ENCODE measurements around the gene EFNB3.

EFNB3 gene

DNA sequence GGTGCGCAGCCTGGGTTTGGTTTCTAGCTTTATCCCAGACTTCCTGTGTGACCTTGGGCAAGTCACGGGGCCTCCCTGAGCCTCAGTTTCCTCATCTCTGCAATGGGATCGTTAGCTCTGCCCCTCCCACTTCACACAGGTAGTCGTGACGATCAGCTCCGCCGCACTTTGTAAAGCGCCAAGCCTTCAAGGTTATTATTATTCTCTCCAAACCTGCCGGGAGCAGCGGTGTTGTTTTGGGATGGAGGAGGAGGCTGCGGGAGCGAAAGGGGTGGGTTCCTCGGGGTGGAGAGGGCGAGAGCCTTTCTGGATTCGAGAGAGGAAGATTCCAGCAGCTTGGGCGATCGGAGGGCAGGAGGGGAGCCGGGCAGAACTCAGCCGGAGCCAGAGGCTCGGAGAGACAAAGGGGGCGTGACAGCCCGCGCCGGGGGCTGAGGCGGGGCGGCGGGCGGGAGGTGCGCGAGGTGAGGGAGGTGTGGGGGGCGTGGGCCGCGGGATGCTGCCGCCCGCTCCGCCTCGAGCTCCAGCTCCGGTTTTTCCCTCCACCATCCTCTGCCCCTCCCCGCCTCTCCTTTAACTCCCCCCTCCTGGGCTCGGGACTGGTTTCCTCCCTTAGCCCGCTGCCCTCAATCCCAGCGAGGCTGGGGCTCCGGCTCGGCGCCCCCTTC is at the start of gene EFNB3:
EFNB3 (plus strand) TSS at position 602 of the 668 bp plus-strand sequence. CDS start 397 bp downstream, outside the sequence.
- in situ Hi-C loops (cut with MboI; ENCODE audit: low sequenced_read_pairs, unreplicated experiment), result no loop called here

DNA sequence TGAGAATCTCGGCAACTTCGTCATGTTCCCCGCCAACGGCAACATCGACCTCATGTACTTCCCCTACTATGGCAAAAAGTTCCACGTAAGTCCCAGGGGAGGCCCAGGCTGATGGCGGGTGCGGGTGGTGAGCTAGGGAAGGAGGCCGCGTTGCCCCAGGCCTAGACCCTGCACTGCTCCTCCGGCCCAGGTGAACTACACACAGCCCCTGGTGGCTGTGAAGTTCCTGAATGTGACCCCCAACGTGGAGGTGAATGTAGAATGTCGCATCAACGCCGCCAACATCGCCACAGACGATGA is 49.5 kb upstream of the EFNB3 start:
- TF ChIP-seq, protein P1, sequence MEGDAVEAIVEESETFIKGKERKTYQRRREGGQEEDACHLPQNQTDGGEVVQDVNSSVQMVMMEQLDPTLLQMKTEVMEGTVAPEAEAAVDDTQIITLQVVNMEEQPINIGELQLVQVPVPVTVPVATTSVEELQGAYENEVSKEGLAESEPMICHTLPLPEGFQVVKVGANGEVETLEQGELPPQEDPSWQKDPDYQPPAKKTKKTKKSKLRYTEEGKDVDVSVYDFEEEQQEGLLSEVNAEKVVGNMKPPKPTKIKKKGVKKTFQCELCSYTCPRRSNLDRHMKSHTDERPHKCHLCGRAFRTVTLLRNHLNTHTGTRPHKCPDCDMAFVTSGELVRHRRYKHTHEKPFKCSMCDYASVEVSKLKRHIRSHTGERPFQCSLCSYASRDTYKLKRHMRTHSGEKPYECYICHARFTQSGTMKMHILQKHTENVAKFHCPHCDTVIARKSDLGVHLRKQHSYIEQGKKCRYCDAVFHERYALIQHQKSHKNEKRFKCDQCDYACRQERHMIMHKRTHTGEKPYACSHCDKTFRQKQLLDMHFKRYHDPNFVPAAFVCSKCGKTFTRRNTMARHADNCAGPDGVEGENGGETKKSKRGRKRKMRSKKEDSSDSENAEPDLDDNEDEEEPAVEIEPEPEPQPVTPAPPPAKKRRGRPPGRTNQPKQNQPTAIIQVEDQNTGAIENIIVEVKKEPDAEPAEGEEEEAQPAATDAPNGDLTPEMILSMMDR (IDR thresholded peaks at IDR 0.05; ENCODE audit: borderline replicate concordance, control extremely low read depth, extremely low read depth, insufficient read depth, missing control alignments), result no peak
- DNase-seq (ENCODE audit: low spot score), result no peak
- in situ Hi-C loops (cut with MboI; ENCODE audit: low sequenced_read_pairs, unreplicated experiment), result no loop called here

More for the DNA sequence above, at the start of gene EFNB3:
- no peak for DNase-seq (ENCODE audit: low spot score)
- TF ChIP-seq, protein P1 (IDR thresholded peaks at IDR 0.05; ENCODE audit: borderline replicate concordance, control extremely low read depth, extremely low read depth, insufficient read depth, missing control alignments), result no peak

DNA sequence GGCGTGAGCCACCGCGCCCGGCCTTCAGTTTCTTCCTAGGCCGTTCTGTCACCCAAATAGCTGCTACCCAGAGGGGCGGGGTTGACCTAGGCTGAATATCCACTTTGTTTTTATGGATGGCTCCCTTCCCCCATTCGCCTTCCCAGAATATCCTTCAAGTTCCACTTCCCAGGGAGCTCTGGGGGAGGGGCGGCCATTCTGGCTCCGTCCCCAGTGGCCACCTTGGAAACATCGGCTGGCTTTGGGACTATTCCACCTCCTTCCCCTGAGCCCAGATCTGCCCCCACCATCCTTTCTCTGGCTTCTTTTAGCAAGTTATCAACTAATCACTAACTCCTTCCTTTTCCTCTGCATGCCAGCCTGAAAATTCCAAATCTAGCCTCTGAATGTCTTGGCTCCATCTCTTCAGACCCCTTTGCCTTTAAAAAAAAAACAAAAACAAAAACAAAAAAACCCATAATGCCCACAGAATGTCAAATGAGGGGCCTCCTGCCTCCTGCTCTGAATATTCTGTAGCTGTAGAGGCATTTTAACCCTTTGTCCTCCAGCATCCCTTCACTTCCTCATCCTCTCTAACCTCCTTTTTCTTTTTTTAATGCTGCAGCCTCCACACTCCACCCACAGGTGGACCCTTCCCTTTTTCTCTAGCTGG is 47.9 kb upstream of the EFNB3 start:
- TF ChIP-seq, protein P1 (IDR thresholded peaks at IDR 0.05; ENCODE audit: borderline replicate concordance, control extremely low read depth, extremely low read depth, insufficient read depth, missing control alignments), result no peak
- in situ Hi-C loops (cut with MboI; ENCODE audit: low sequenced_read_pairs, unreplicated experiment), result no loop called here
- no peak for DNase-seq (ENCODE audit: low spot score)

DNA sequence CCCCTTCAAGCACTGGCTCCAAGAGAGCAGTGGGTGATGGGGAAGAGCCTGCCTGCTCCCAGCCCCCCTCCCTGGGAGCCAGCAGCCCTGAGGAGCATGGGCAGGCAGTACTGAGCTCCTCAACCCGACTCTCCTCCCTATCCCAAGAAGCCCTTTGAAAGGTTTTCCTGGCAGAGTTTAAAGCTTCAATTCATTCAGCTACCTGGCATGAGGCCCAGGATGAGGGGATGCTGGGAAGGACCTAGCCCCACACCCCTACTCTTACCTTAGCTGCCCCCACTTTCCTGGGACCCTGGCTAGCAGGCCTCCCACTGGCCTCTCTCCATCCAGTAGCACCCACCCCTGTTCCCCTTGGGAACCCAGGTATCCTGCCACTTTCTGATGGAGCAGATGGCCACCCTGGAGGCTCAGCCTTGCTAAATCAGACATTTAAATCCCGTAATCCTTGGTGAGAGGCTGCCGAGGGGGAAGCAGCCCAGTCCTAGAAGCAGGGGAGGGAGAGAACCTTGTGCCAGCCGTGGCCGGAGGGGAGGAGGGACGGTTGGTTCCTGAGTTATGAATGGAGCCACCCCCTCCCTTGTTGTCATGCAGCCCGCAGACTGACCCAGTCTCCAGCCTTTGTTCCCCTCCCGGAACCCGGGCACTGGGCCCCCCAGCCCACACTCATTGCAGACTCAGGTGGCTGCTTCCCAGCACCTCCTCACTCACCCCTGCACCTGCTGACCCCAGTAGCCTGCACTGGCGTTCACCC is 37.2 kb upstream of the EFNB3 start:
- TF ChIP-seq, protein P1 (IDR thresholded peaks at IDR 0.05; ENCODE audit: borderline replicate concordance, control extremely low read depth, extremely low read depth, insufficient read depth, missing control alignments), result no peak
- no peak for DNase-seq (ENCODE audit: low spot score)
- in situ Hi-C loops (cut with MboI; ENCODE audit: low sequenced_read_pairs, unreplicated experiment), result no loop called here

DNA sequence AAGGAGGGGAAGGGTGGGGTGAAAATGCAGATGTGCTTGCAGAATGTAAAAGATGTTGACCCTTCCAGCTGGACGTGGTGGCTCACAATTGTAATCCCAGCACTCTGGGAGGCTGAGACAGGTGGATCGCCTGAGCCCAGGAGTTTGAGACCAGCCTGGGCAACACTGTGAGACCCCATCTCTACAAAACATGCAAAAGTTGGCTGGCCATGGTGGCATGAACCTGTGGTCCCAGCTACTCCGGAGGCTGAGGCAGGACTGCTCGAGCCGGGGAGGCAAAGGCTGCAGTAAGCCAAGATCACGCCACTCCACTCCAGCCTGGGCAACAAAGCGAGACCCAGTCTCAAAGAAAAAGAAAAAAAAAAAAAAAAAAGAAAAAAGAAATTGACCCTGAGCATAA is 36.5 kb upstream of the EFNB3 start:
- in situ Hi-C loops (cut with MboI; ENCODE audit: low sequenced_read_pairs, unreplicated experiment), result no loop called here
- TF ChIP-seq, protein P1 (IDR thresholded peaks at IDR 0.05; ENCODE audit: borderline replicate concordance, control extremely low read depth, extremely low read depth, insufficient read depth, missing control alignments), result no peak
- no peak for DNase-seq (ENCODE audit: low spot score)

GRCh38 chr17:7673239-7673638 is 31.8 kb upstream of the EFNB3 start:
- no peak for DNase-seq (ENCODE audit: low spot score)
- in situ Hi-C loops (cut with MboI; ENCODE audit: low sequenced_read_pairs, unreplicated experiment), result no loop called here
- TF ChIP-seq, protein P1 (IDR thresholded peaks at IDR 0.05; ENCODE audit: borderline replicate concordance, control extremely low read depth, extremely low read depth, insufficient read depth, missing control alignments), result no peak
